Gastroesophageal sphincter (tissue), 4 donors: ENCODE results near the gene COPB1. TPM values are rescaled to one million over a fixed set of nuclear protein-coding genes. Genes with fewer than 3 reads are reported as not detected.

Source experiments
- ATAC-seq: fragments of 150-250 bp; one replicate; pipeline ENCODE4 v1.9.1; 2016; ENCODE audit warnings: mild to moderate bottlenecking, moderate library complexity
- H3K27ac ChIP-seq, 4 donors: fragments of 200-600 bp; sonication (generic) in 3 of 4; 1 replicate in 3 of 4; 2 replicates in 1 of 4; pipeline ENCODE4 v1.5.1; 2016 to 2019
- H3K27me3 ChIP-seq: fragments of 200-600 bp; sonication (generic); one replicate; pipeline ENCODE4 v1.5.1; 2019
- H3K36me3 ChIP-seq, 2 donors: fragments of 200-600 bp; sonication (generic); one replicate each; pipeline ENCODE4 v1.5.1; 2019; ENCODE audit warnings: control low read depth in 1 of 2
- H3K4me1 ChIP-seq, 3 donors: fragments of 200-600 bp; sonication (generic); 1 replicate in 2 of 3; 2 replicates in 1 of 3; pipeline ENCODE4 v1.5.1; 2016 to 2019; ENCODE audit warnings: control low read depth in 2 of 3
- H3K4me3 ChIP-seq, 2 donors: fragments of 200-600 bp; sonication (generic); one replicate each; pipeline ENCODE4 v1.5.1; 2019; ENCODE audit warnings: mild to moderate bottlenecking in 1 of 2, moderate library complexity in 1 of 2
- H3K9me3 ChIP-seq, 3 donors: fragments of 200-600 bp; sonication (generic); one replicate each; pipeline ENCODE4 v1.5.1; 2017 to 2019; ENCODE audit warnings: control low read depth in 2 of 3
- CTCF ChIP-seq, 4 experiments: fragments of 200-600 bp in 2 of 4; fragments of 450-650 bp in 2 of 4; sonication (generic) in 1 of 4; IDR thresholded peaks; one replicate each; pipeline ENCODE4 v1.5.1; 2017 to 2019; ENCODE audit warnings: antibody characterized with exemption in 4 of 4, mild to moderate bottlenecking in 2 of 4, moderate library complexity in 2 of 4
- EP300 ChIP-seq: sonication (generic); formaldehyde crosslinking; IDR thresholded peaks from one replicate; pipeline ENCODE4 v1.6.1; 2017; ENCODE audit warnings: antibody characterized with exemption, mild to moderate bottlenecking
- POLR2A ChIP-seq, 2 donors: fragments of 450-650 bp; IDR thresholded peaks; one replicate each; pipeline ENCODE4 v1.6.1; 2017; ENCODE audit warnings: antibody characterized with exemption in 2 of 2, mild to moderate bottlenecking in 2 of 2, moderate library complexity in 1 of 2
- POLR2AphosphoS5 ChIP-seq: sonication (generic); formaldehyde crosslinking; IDR thresholded peaks from one replicate; pipeline ENCODE4 v1.6.1; 2017; ENCODE audit warnings: antibody characterized with exemption
- WGBS, 2 donors: methylation state at CpG; one replicate each; pipeline ENCODE4 v1.1.5; 2018; ENCODE audit warnings: low coverage in 1 of 2; 5-methylcytosine and 5-hydroxymethylcytosine counted together
- total RNA-seq, 4 donors: library from RNA; depleted of rRNA; stranded (reverse); fragments of >200 nt; gene quantifications; one replicate each; pipeline ENCODE4 v1.1.0, GENCODE V29; 2016

Gene COPB1
- total RNA-seq, result 100 to 1,000 TPM in 2 of 4 donors, 10 to 100 TPM in 2; 74.5 to 130 (median 101) TPM

GRCh38 chr11:14499560-14500180 is at the start of gene COPB1:
Gene COPB1 (minus strand): TSS chr11:14499811. CDS start chr11:14498928, 883 bp downstream.
- Histone ChIP-seq H3K9me3 (no peaks in the 10 kb centered on the region), H3K4me3 (peak within 1 kb of the TSS; percentile 86 to 98), H3K27ac (peak within 1 kb of the TSS; percentile 85 to 91 (median 90)), H3K4me1 (peaks cover 0 to 32% (median 0%) of the 10 kb centered on the region in 3 donors), H3K36me3 (peaks cover 0 to 60% of the 10 kb centered on the region in 2 donors), H3K27me3 (no peaks in the 10 kb centered on the region)
- WGBS, 2 donors, result 0% methylated on average over 2 to 11 of the region's 37 CpGs
- ATAC-seq, result peak; percentile 98
- TF ChIP-seq CTCF (IDR thresholded peaks at IDR 0.05) (peak in 1 of 4 experiments; percentile 8), POLR2A (IDR thresholded peaks at IDR 0.05) (peak; percentile 73 to 77), POLR2AphosphoS5 (peak; percentile 92), EP300 (no peak)

GRCh38 chr11:14547440-14547839 is 47.8 kb upstream of the COPB1 start:
- WGBS, 2 donors, result 38 to 60% methylated on average over 1 to 2 of the region's 2 CpGs
- Histone ChIP-seq H3K27me3 (no peaks in the 10 kb centered on the region), H3K27ac (no peak overlapping the region), H3K9me3 (no peaks in the 10 kb centered on the region), H3K4me1 (peaks cover 0 to 7% (median 0%) of the 10 kb centered on the region in 3 donors), H3K4me3 (no peak overlapping the region), H3K36me3 (no peaks in the 10 kb centered on the region)
- no peak for TF ChIP-seq EP300
- TF ChIP-seq POLR2AphosphoS5, result no peak
- no peak for TF ChIP-seq POLR2A (IDR thresholded peaks at IDR 0.05)
- no peak for TF ChIP-seq CTCF (IDR thresholded peaks at IDR 0.05)
- ATAC-seq, result no peak

GRCh38 chr11:14546672-14547071 is 47.1 kb upstream of the COPB1 start:
- Histone ChIP-seq H3K36me3 (no peaks in the 10 kb centered on the region), H3K4me3 (no peak overlapping the region), H3K27me3 (no peaks in the 10 kb centered on the region), H3K4me1 (peaks cover 0 to 12% (median 0%) of the 10 kb centered on the region in 3 donors), H3K9me3 (no peaks in the 10 kb centered on the region), H3K27ac (no peak overlapping the region)
- TF ChIP-seq POLR2A (IDR thresholded peaks at IDR 0.05) (no peak), CTCF (IDR thresholded peaks at IDR 0.05) (no peak), POLR2AphosphoS5 (no peak), EP300 (no peak)
- no peak for ATAC-seq

GRCh38 chr11:14544611-14545010 is 45.0 kb upstream of the COPB1 start:
- Histone ChIP-seq H3K27ac (no peak overlapping the region), H3K9me3 (no peaks in the 10 kb centered on the region), H3K4me3 (no peak overlapping the region), H3K27me3 (no peaks in the 10 kb centered on the region), H3K4me1 (peaks cover 0 to 33% (median 0%) of the 10 kb centered on the region in 3 donors), H3K36me3 (no peaks in the 10 kb centered on the region)
- 60 to 61% methylated on average over 3 of the region's 3 CpGs for whole genome bisulfite sequencing, 2 donors
- no peak for TF ChIP-seq POLR2AphosphoS5
- no peak for TF ChIP-seq EP300
- no peak for ATAC-seq

- H3K4me1 ChIP-seq, result peaks cover 0 to 47% (median 0%) of the 10 kb centered on the region in 3 donors
- TF ChIP-seq POLR2A (IDR thresholded peaks at IDR 0.05) (no peak), EP300 (no peak), POLR2AphosphoS5 (no peak), CTCF (IDR thresholded peaks at IDR 0.05) (no peak)
- no peak overlapping the region for H3K27ac ChIP-seq
- H3K27me3 ChIP-seq, result no peaks in the 10 kb centered on the region
- no peaks in the 10 kb centered on the region for H3K9me3 ChIP-seq
- H3K36me3 ChIP-seq, result no peaks in the 10 kb centered on the region
- no peak for ATAC-seq
- no peak overlapping the region for H3K4me3 ChIP-seq
- WGBS, 2 donors, result 50 to 83% methylated on average over 1 of the region's 1 CpG
These were observed 43.6 kb upstream of the COPB1 start for GRCh38 chr11:14543260-14543659.
